A549 (cell line): ENCODE data around the gene LCNL1. TPM values are rescaled to one million over a fixed set of nuclear protein-coding genes. Genes with fewer than 3 reads are reported as not detected.

ENCODE experiments used
- ATAC-seq, 2 experiments: fragments of 200-7000 bp in 1 of 2; fragments of >200 bp in 1 of 2; cut with Nextera tagmentation in 1 of 2; cut with Tn5 transposase in 1 of 2; 3 replicates each; pipeline versions ENCODE4 v1.8.0 to v1.9.1; 2018 to 2020; ENCODE audit warnings: mild to moderate bottlenecking in 1 of 2, moderate library complexity in 1 of 2
- CTCF ChIA-PET: fragments of 300-600 bp; sonication (Branson Sonifier 250); formaldehyde crosslinking; extraction: SDS; loops from one replicate; lab custom pipeline; 2021; ENCODE audit warnings: antibody characterized with exemption, inconsistent platforms; lab: Yijun Ruan, JAX
- POLR2A ChIA-PET: fragments of 350-600 bp; formaldehyde crosslinking; extraction: SDS; loops from one replicate; lab custom pipeline; 2021; ENCODE audit warnings: antibody characterized with exemption, inconsistent platforms; lab: Yijun Ruan, JAX
- DNase-seq, 2 experiments: peaks; one replicate each; pipeline versions ENCODE4 v3.0.0 to v3.0.0-alpha.2; 2011 to 2016; ENCODE audit warnings: low read depth in 1 of 2, low spot score in 1 of 2
- FAIRE-seq: peaks from 2 replicates; lab custom pipeline; 2011; peaks lifted over from hg19 to GRCh38; lab: Jason Lieb, UNC
- H3K27ac ChIP-seq, 2 experiments: fragments of >200 bp; sonication (Bioruptor Twin); formaldehyde crosslinking; 3 replicates each; pipeline ENCODE4 v1.5.1; 2016 to 2017
- H3K4me1 ChIP-seq: fragments of >200 bp; sonication (Bioruptor Twin); formaldehyde crosslinking; 3 replicates; pipeline ENCODE4 v1.6.1; 2016
- H3K4me2 ChIP-seq: fragments of >200 bp; sonication (Bioruptor Twin); formaldehyde crosslinking; 3 replicates; pipeline ENCODE4 v1.6.1; 2016
- H3K4me3 ChIP-seq: fragments of >200 bp; sonication (Bioruptor Twin); formaldehyde crosslinking; 3 replicates; pipeline ENCODE4 v1.5.1; 2016
- H3K9me3 ChIP-seq: fragments of >200 bp; sonication (Bioruptor Twin); formaldehyde crosslinking; 3 replicates; pipeline ENCODE4 v1.6.1; 2016
- BHLHE40 ChIP-seq: IDR thresholded peaks from 2 replicates; pipeline ENCODE4 v1.6.1; 2012; ENCODE audit warnings: low read depth, low read length, inconsistent platforms
- CBX2 ChIP-seq: fragments of 200-600 bp; sonication (generic); IDR thresholded peaks from 2 replicates; pipeline ENCODE4 v1.6.1; 2016; ENCODE audit warnings: low read depth, mild to moderate bottlenecking, borderline replicate concordance
- EHF ChIP-seq: fragments of 250-450 bp; sonication (Bioruptor Pico); IDR thresholded peaks from 2 replicates; pipeline ENCODE4 v1.5.0; 2020; ENCODE audit warnings: mild to moderate bottlenecking
- EP300 ChIP-seq, 2 experiments: fragments of >200 bp; sonication (Bioruptor Twin); formaldehyde crosslinking; IDR thresholded peaks; 2 replicates in 1 of 2; 3 replicates in 1 of 2; pipeline ENCODE4 v1.6.1; 2016 to 2017
- ESRRA ChIP-seq: fragments of 150-350 bp; IDR thresholded peaks from 2 replicates; pipeline ENCODE4 v1.6.1; 2014; ENCODE audit warnings: mild to moderate bottlenecking, low read length, borderline replicate concordance
- FOXS1 ChIP-seq: fragments of 250-450 bp; sonication (Bioruptor Pico); IDR thresholded peaks from 2 replicates; pipeline ENCODE4 v1.5.0; 2020; ENCODE audit warnings: mild to moderate bottlenecking, moderate library complexity
- HDAC2 ChIP-seq: fragments of 200-600 bp; sonication (generic); IDR thresholded peaks from 2 replicates; pipeline ENCODE4 v1.6.1; 2016
- JUN ChIP-seq, 2 experiments: fragments of >200 bp; sonication (Bioruptor Twin); formaldehyde crosslinking; IDR thresholded peaks; 2 replicates in 1 of 2; 3 replicates in 1 of 2; pipeline ENCODE4 v1.6.1; 2016 to 2017
- KDM5A ChIP-seq: fragments of 200-600 bp; sonication (generic); IDR thresholded peaks from 2 replicates; pipeline ENCODE4 v1.6.1; 2016; ENCODE audit warnings: antibody characterized with exemption, mild to moderate bottlenecking
- NR3C1 ChIP-seq: fragments of >200 bp; sonication (Bioruptor Twin); formaldehyde crosslinking; IDR thresholded peaks from 3 replicates; pipeline ENCODE4 v1.6.1; 2017
- PHF8 ChIP-seq: fragments of 200-600 bp; sonication (generic); IDR thresholded peaks from 2 replicates; pipeline ENCODE4 v1.6.1; 2016; ENCODE audit warnings: low read depth, mild to moderate bottlenecking, antibody characterized with exemption, moderate library complexity, borderline replicate concordance
- RCOR1 ChIP-seq: fragments of 150-350 bp; IDR thresholded peaks from 2 replicates; pipeline ENCODE4 v1.6.1; 2014; ENCODE audit warnings: antibody characterized with exemption, low read length, low read depth
- RFX5 ChIP-seq: fragments of 450-650 bp; IDR thresholded peaks from 2 replicates; pipeline ENCODE4 v1.7.1; 2014; ENCODE audit warnings: antibody characterized with exemption, mild to moderate bottlenecking, moderate library complexity
- RNF2 ChIP-seq: fragments of 200-600 bp; sonication (generic); IDR thresholded peaks from 2 replicates; pipeline ENCODE4 v1.6.1; 2016; ENCODE audit warnings: low read depth, mild to moderate bottlenecking, antibody characterized with exemption, moderate library complexity, borderline replicate concordance
- SREBF2 ChIP-seq: fragments of 450-650 bp; IDR thresholded peaks from 2 replicates; pipeline ENCODE4 v1.6.1; 2014; ENCODE audit warnings: mild to moderate bottlenecking, moderate library complexity
- ZFP36 ChIP-seq: fragments of 450-650 bp; IDR thresholded peaks from 2 replicates; pipeline ENCODE4 v1.6.1; 2014; ENCODE audit warnings: borderline replicate concordance; ENCODE audit not compliant: partially characterized antibody
- WGBS: methylation state at CpG from one replicate; pipeline ENCODE4 v1.1.6; 2017; ENCODE audit errors: missing lambda C conversion rate; 5-methylcytosine and 5-hydroxymethylcytosine counted together
- polyA plus RNA-seq, 4 experiments: library from polyadenylated mRNA; depleted of rRNA in 3 of 4; stranded (reverse); fragments of >200 nt; fragmentation: RNase III in 1 of 4; extraction: RNeasy Plus Mini Kit Qiagen cat#74134 plus additional on column Dnase treatment in 1 of 4; gene quantifications; 2 replicates in 3 of 4; 3 replicates in 1 of 4; pipeline ENCODE4 v1.2.3, GENCODE V29; 2011 to 2017
- TF ChIP-seq, protein P1 (sequence below): IDR thresholded peaks from 2 replicates; pipeline ENCODE4 v1.6.1; 2012; ENCODE audit warnings: low read depth, borderline replicate concordance
- TF ChIP-seq, protein P2 (sequence below): fragments of 250-450 bp; sonication (Bioruptor Pico); IDR thresholded peaks from 2 replicates; pipeline ENCODE4 v1.5.0; 2020; ENCODE audit warnings: low read depth, mild to moderate bottlenecking, moderate library complexity

LCNL1 gene
- polyA plus RNA-seq, 2 of the 4 experiments (the other 2 are of a cell fraction) = 0.08 to 0.19 TPM

DNA sequence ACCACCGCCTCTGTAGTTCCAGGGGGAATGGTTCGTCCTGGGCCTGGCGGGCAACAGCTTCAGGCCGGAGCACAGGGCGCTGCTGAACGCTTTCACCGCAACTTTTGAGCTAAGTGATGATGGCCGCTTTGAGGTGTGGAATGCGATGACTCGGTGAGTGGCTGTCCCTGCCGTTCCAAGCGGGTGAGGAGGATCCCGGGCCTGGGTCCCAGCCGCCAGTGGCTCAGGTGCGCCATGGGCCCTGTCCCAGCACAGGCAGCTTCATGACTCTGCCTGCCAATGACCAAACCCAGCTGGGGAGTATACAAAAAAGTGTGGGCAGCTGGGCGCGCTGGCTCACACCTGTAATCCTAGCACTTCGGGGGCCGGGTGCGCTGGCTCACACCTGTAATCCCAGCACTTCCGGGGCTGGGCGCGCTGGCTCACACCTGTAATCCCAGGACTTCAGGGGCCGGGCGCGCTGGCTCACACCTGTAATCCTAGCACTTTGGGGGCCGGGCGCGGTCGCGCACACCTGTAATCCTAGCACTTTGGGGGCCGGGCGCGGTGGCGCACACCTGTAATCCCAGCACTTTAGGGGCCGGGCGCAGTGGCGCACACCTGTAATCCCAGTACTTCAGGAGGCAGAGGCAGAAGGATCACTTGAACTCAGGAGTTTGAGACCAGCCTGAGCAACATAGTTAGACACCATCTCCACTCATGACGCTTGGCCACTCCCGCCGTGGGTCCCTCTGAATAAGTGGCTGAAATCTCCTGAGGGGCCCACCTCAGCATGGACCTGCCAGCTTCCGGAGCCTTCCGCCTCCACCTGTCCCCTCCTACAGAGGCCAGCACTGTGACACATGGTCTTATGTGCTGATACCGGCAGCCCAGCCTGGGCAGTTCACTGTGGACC, 29.7 kb upstream of the LCNL1 start:
- ChIA-PET CTCF (interaction anchor here (0.5 to 11.3 kb wide), 6 partner anchors 9 to 178 kb away, joined by 3 to 282 read pairs (median 4); partner anchors contain the start of genes ABCA2, FBXW5 and FUT7), POLR2A (interaction anchor here (0.7 kb wide), 1 partner anchor 225 kb away, joined by 7 read pairs; no protein-coding TSS in a partner anchor)
- TF ChIP-seq EHF = no peak
- TF ChIP-seq, protein P1, sequence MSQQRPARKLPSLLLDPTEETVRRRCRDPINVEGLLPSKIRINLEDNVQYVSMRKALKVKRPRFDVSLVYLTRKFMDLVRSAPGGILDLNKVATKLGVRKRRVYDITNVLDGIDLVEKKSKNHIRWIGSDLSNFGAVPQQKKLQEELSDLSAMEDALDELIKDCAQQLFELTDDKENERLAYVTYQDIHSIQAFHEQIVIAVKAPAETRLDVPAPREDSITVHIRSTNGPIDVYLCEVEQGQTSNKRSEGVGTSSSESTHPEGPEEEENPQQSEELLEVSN = no peak
- TF ChIP-seq PHF8 = no peak
- no peak for TF ChIP-seq RNF2
- no peak for TF ChIP-seq EP300 (IDR thresholded peaks at IDR 0.05)
- no peak for TF ChIP-seq ESRRA
- no peak for TF ChIP-seq RCOR1
- no peak for TF ChIP-seq FOXS1 (CRISPR knock-in tag)
- TF ChIP-seq ZFP36 = no peak
- FAIRE-seq = no peak
- 0 out of 6 replicates have a peak overlapping the region, but pooled peaks of 1 of the 2 experiments have one; percentile 19 for H3K27ac ChIP-seq
- no peaks in the 10 kb centered on the region for H3K9me3 ChIP-seq
- peaks cover 19% of the 10 kb centered on the region for H3K4me1 ChIP-seq
- ATAC-seq = no peak
- no peak for DNase-seq
- WGBS = 95% methylated on average over 26 of the region's 44 CpGs
- H3K4me3 ChIP-seq = no peak overlapping the region
- no peak overlapping the region for H3K4me2 ChIP-seq

GRCh38 chr9:136953771-136954269, 29.0 kb upstream of the LCNL1 start:
- POLR2A ChIA-PET = interaction anchor here (0.6 kb wide), 1 partner anchor 38 kb away, joined by 3 read pairs; no protein-coding TSS in a partner anchor
- H3K27ac ChIP-seq = no peak overlapping the region
- ATAC-seq (no peak), DNase-seq (no peak), FAIRE-seq (no peak)
- H3K4me3 ChIP-seq = no peak overlapping the region
- H3K4me1 ChIP-seq = peaks cover 12% of the 10 kb centered on the region
- WGBS = 82% methylated on average over 11 of the region's 19 CpGs
- CTCF ChIA-PET = interaction anchor here (1.1 to 11.3 kb wide), 2 partner anchors 78 to 93 kb away, joined by 3 to 282 read pairs; partner anchors contain the start of genes ABCA2, FUT7 and NPDC1
- H3K9me3 ChIP-seq = no peaks in the 10 kb centered on the region
- TF ChIP-seq HDAC2 (no peak), RFX5 (no peak), CBX2 (no peak), SREBF2 (no peak), NR3C1 (no peak), KDM5A (no peak), BHLHE40 (no peak), JUN (IDR thresholded peaks at IDR 0.05) (no peak)
- TF ChIP-seq, protein P2, sequence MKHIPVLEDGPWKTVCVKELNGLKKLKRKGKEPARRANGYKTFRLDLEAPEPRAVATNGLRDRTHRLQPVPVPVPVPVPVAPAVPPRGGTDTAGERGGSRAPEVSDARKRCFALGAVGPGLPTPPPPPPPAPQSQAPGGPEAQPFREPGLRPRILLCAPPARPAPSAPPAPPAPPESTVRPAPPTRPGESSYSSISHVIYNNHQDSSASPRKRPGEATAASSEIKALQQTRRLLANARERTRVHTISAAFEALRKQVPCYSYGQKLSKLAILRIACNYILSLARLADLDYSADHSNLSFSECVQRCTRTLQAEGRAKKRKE (CRISPR knock-in tag) = no peak
- TF ChIP-seq, protein P1 = no peak
- no peak overlapping the region for H3K4me2 ChIP-seq
